GM18511 (cell line): ENCODE results near the gene PTPRCAP.
"Not testable (repeated sequence)": the region's sequence is repeated elsewhere in the genome, so short reads cannot be mapped to it uniquely, and the experiment has no call there.

ENCODE experiments used
- ATAC-seq: cut with Tn5 transposase; IDR thresholded peaks from one replicate; pipeline ENCODE4 v1.9.1; 2021; ENCODE audit warnings: mild to moderate bottlenecking, moderate library complexity; ENCODE audit not compliant: unreplicated experiment

Gene PTPRCAP

DNA sequence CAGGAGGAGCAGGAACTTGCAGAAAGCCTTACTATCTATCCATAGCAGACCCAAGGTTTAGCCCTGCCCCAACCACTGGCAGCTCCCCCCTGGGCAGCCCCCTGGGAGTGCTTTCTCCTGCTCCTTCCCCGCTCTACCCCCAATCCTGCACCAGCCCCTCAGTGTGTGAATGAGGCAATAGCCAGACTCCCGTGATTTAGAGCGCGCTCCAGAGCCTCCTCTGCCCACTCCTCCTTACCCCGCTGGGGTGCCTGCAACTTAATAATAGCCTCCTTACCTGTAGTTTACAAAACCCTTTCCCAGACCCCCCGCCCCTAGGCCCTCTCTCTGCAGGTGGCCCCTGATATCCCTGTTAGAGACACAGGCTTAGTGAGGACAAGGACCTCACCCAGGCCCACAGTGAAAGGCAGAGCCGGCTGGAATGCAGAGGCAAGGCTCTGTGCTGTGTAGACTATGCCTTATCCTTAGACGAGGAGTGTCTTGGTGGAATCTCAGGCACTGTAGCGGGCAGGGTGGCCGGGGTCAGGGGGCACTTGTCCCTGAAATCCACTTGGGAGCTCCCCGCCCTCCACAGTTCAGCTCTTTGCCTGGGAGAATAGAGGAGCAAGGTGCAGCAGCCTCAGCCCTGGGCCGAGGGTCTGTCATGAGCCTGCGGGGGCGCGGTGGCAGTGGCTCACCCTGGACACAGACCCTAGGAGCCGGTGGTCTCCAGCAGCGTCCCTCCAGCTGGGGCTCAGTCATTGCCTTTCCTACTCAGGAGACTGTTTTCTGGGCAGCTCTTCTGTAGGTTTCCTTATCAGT lies 26.3 kb downstream of the PTPRCAP start:
- ATAC-seq = no peak

DNA sequence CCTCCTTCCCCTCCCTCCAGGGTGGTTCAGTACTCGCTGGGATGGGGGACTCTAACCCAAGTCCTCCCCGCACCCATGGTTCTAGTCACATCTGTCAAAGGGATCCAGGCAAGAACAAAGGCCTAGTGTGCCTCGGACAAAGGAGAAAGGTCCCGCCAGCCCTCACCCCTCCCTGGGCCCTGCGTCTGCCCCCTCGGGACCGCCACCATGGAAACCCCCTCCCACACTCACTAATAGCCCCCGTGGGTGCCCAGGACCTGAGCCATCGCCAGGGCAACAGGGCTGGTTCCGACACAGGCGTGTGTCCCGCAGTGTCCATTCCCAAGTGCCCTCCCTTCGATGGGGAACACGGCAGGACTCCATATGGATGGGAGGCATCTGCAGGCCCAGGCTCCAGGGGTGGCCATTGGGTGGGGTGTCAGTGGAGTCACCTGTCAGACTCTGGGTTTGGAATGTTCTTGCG lies 27.1 kb downstream of the PTPRCAP start:
- ATAC-seq = no peak

DNA sequence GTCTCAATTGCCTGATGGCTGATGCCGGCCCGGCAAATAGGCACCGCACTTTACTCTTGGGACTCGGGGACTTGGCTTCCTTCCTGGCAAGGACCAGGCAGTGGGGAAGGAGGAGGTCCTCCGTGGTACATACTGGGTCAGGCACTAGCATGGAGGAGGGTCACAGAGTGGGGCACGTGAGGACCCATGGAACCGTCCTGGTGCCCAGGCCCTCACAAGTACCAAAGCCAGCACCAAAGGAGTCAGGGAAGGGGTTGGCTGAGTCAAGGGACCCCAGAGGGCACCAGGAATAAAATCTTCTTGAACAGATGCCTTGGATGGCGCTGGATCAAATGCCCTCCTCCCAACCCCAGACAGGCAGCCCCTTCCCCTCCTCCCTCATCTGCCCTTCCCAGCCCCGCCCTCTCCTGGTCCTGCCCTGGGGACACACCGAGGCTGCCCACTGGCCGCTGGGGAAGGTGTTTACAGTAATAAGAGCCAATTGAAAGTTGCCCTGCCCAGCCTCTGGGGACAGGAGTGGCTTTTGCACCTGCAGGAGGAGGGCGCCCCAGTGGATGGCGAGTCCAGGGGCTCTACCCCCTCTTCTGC lies 27.6 kb downstream of the PTPRCAP start:
- ATAC-seq = no peak

DNA sequence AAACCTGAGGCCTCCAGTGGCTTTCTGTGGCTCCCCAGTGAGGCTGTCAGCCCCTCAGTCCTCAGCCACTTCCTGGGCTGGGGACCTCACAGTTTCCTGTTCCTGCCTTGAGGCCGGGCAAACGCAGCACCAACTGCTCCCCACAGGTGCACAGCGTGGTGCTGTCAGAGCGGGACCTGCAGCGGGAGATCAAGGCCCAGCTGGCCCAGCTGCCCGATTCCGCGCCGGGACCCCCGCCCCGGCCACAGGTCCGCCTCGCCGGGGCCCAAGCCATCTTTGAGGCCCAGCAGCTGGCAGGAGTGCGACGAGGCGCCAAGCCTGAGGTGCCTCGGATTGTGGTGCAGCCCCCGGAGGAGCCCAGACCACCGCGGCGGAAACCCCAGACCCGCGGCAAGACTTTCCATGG lies 28.2 kb downstream of the PTPRCAP start:
- ATAC-seq = peak; percentile 53

DNA sequence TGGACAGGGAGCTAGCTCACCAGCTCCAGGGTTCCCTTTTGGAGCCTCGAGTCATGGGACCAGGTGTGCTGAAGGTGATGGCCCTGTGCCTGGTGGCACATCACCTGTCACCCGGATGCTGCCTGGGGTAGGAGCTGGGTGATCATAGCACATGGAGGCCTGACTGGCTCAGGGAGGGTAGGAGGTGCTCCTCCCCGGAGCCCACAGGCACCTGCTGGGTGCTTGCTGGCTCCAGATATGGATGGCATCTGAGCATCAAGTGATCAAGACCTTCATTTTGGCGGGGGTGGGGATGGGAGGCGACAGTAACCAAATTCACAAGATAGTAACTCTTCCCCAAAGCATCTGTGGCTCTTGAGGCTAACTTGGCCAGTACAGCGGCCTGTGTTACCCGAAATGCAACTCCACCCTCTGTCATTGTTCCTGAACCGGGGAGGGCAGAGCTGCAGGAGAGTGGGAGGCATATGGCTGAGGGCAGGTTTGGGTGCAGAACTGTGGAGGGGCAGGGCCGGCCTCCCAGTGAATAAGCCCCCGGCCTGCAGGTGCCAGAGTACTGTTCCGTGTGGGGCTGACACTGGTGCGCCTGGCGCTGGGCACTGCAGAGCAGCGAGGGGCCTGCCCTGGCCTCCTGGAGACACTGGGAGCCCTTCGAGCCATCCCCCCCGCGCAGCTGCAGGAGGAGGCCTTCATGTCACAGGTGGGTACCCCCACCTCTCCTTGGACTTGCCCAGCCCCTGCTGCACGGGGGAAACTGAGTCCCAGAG lies 28.9 kb downstream of the PTPRCAP start:
- ATAC-seq = no peak

DNA sequence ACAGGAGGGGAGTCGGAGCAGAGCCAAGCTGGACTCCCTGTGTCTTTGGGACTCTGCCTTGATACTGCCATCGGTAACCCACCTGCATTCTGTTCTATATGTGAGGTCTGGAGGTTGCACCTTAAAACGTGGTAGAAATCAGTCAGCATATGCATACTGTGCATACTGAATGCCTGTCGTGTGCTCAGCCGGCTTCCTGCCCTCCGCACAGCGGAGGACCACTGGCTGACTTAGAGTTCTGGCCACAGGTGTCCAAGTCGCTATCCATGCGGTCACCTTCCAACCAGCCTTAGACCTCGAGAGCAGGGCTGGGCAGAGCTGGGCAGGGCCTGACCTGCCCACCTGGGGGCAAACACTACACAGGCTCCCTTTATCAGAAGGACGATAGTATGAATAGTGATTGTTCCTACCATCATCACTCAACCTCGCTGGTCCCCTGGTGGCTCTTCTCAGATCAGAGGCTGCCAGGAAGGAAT lies 29.8 kb downstream of the PTPRCAP start:
- ATAC-seq = no peak

DNA sequence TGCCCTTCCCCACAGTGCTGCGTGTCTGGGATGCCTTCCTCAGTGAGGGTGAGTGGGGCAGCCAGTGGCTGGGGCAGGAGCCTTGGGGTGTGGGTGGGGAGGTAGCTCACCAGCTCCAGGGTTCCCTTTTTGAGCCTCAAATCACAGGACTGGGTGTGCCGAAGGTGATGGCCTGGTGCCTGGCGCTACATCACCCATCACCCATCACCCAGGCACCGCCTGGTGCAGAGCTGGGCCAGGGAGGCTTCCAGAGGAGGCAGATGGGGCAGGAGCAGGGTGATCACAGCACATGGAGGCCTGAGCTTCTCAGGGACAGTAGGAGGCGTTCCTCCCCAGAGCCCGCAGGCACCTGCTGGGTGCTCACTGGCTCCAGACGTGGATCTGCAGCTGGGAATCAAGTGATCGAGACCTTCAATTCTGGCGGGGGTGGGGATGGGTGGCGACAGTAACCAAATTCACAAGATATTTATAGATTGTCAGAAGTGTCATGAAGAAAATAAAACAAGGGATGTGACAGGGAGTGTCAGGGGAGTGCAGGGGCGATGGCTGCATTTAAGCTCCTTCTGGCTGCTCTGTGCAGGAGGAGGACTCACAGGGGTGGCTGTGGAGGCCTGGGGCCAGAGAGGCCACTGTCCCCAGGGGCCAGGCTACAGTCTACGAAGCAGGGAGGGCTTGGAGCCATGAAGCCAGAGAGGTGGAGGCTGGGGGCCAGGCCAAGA lies 30.4 kb downstream of the PTPRCAP start:
- no peak for ATAC-seq

DNA sequence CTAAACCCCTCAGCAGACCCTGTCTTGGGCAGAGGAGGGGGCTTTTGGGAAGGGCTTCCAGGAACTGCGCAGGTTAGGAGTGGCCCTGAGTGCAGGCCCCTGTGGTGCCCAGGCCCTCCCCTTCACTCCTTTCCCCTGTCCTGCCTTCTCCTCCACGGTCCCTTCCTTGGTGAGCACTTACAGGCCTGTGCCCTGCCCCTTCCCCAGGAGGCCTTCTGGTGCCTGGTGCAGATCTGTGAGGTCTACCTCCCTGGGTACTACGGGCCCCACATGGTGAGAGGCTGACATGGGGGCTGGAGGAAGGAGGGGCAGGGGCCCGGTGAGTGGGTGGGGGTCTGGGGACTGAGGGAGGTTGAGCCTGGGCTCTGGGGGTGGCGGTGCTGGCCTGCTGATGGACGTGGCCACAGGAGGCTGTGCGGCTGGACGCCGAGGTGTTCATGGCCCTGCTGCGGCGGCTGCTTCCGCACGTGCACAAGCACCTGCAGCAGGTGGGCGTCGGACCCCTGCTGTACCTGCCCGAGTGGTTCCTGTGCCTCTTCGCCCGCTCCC lies 31.0 kb downstream of the PTPRCAP start:
- no peak for ATAC-seq

DNA sequence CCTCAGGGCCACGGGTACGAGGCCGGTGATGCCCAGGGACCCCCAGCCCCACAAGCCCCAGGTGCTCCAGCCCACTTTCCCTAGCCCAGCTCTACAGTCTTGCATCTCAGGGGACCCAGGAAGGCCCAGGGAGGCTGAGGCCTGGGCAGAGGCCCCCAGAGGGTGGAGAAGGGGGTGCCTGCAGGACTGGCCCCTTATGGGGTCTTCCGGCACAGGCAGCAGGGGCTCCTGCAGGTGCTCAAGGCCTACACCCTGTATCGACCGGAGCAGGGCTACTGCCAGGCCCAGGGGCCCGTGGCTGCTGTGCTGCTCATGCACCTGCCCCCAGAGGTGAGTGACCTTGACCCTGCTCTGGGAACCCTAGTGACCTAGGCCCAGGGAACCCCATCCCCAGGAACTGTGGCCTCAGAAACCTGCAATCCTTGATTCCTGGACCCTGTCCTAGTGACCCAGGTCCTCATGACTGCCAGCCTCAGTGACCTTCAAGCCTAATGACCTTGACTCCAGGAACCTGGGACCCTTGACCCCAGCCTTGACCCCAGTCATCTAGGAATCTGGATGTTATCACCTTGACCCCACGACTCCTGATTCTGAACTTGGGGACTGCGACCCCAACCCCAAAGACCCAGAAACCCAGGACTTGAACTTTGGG lies 31.7 kb downstream of the PTPRCAP start:
- no peak for ATAC-seq

DNA sequence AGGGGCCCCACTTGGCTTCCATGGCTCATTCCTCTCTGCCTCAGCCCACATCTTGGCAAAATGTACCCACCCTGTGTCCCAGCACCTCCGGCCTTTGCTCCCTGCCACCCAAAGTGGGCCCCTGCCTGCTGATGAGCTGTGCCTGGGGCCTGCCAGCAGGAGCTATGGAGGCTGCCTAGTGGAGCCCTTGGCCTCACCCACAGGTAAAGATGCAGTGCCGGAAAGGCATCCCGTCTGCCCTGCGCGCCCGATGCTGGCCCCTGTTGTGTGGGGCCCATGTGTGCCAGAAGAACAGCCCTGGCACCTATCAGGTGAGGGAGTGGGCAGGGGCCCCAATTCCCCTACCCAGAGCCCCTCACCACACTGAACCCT lies 32.3 kb downstream of the PTPRCAP start:
- no peak for ATAC-seq

DNA sequence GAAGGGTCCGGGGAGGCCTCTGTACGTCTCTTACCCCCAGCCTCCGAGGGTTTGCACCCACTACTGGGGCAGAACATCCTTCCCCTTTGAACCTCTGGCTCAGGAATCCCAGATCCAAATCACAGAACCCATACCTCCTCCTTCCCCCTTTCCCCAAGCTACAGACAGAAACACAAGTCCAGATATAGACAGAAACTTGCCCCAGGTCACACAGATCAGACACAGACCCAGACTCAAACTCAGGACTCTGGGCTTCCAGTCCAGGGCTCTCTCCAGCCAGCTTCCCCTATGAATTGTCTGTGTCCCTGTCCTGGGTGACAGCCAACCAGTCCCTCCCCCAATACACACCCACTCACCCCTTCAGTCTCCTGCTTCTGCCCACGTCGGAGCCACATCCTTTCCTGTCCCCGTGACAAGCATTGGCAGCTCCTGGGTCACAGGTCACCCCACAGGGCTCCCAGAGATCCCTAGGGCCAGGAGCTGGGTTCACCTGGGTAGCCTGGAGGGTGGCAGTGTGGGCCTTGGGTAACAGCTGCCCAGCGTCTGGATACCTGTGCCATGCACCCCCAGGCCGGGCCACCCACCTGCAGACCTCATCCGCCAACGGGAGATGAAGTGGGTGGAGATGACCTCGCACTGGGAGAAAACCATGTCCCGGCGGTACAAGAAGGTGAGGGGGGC lies 32.8 kb downstream of the PTPRCAP start:
- no peak for ATAC-seq

DNA sequence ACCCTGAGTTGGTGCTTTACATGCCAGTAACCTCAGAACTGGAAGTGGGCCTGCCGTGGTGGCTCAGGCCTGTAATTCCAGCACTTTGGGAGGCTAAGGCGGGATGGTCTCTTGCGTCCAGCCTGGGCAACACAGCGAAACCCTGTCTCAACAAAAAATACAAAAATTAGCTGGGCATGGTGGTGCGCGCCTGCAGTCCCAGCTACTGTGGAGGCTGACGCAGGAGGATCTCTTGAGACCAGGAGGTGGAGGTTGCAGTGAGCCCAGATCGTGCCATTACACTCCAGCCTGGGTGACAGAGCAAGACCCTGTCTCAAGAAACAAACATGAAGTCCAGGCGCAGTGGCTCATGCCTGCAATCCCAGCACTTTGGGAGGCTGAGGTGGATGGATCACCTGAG lies 34.4 kb downstream of the PTPRCAP start:
- not testable (repeated sequence) for ATAC-seq

DNA sequence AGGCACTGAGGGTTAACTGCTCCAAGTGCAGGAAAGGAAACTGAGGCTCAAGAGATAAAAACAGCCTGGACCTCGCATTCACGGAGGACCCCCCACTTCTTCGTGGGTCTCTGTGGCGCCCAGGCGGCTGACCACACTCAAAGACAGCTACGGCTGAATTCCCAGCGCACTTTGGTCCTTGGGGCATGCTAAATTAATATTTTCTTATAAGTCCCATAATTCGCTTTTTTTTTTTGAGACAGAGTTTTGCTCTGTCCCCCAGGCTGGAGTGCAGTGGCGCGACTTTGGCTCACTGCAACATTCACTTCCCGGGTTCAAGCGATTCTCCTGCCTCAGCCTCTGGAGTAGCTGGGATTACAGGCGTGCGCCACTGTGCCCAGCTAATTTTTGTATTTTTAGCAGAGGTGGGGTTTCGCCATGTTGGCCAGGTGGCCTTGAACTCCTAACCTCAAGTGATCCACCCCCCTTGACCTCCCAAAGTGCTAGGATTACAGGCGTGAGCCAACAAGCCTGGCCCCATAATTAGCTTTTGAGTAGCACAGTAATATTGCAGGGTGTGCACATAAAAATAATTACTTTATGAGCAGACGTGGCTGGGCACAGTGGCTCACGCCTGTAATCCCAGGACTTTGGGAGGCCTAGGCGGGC lies 35.2 kb downstream of the PTPRCAP start:
- ATAC-seq = not testable (repeated sequence)

DNA sequence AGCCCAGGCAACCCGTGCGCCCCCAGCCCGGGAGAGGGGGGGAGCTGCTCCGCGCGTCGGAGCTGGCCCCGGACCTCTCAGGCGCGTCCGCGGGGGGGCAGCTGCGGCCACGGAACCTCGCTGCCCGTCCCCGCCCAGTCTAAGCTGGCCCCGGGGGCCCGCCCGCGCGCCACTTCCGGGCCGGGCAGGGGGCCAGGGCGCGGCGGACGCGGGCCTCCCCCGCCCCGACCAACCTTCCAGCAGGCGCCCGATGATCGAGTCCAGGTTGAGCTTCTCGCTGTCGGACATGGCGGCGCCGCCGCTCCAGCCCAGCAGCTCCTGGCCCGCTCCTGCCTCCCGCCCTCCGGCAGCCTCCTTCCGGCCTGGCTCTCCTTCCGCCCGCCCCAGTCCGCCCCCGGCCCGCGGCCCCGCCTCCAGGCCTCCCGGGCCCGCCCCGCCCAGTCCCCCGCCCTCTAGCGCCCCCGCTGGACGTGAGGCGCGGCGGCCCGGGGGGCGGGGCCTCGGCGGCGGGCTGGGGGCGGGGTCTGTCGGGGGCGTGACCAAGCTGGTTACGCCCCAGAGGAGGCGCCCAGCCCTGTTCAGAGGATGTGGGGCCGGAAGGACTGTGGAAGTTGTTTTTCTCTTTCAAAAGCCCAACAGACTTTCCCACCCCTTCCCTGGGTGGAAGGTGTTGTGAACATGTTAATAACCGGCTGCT lies 35.8 kb downstream of the PTPRCAP start, which contains the start of gene PPP1CA:
TSS of gene PPP1CA (minus strand) at position 364 of the 697 bp plus-strand sequence. CDS start at position 288, 76 bp downstream.
- ATAC-seq = peak; percentile 67

DNA sequence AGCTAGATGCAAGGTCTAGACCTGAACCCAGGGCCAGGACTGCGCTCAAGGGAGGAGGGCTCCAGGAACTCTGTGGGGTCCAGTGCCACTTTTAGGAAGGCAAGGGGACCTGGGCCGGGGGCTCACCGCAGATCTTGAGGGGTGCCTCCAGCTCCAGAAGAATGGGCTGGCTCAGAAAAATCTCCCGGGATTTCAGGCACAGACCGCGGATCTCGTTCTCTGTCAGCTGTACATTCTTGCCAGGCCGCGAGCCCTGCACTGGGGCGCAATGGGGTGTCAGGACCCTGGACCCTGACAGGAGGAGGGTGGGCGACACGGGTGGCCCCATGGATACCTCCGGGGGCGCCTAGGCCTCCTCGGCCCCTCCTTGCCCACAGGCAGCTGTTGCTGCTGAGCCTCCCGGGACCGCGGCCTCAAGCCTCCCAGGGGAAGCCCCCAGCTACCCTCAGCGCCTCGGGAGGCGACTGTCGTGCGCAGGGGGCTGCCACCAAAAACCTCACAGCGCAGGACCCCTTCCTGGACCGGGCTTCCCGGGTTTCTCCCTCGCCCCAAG lies 36.5 kb downstream of the PTPRCAP start:
- ATAC-seq = peak; percentile 23

DNA sequence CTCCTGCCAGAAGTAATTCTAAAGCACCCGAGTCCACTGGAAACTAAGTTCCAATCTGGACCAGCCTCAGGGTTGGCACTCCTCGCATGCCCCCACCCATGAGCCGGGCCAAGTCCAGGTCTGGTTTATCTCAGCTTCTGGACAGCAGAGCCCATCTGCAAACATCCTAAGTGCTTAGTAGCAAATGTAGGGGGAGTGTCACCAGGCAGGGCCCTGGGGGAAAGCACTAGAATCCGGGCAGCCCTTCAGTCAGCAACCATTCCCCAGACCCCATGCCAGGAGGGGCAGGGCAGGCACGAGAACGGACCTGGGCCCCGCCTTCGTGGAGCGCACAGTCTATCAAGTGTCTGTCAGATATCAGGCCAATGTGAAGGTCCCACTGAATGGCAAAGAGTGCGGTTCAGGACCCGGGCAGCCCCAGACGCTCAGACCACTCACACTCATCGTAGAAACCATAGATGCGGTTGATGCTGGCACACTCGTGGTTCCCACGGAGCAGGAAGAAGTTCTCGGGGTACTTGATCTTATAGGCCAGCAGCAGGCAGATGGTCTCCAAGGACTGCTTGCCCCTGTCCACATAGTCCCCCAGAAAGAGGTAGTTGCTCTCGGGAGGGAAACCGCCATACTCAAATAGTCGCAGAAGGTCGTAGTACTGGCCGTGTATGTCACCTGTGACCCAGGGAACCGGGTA lies 37.1 kb downstream of the PTPRCAP start:
- ATAC-seq = no peak
